ENCODE measurements around the gene CER1. TPM values are rescaled to one million over a fixed set of nuclear protein-coding genes. Genes with fewer than 3 reads are reported as not detected.

Gene CER1
- total RNA-seq, 4 donors from 2014 or later: not detected

DNA sequence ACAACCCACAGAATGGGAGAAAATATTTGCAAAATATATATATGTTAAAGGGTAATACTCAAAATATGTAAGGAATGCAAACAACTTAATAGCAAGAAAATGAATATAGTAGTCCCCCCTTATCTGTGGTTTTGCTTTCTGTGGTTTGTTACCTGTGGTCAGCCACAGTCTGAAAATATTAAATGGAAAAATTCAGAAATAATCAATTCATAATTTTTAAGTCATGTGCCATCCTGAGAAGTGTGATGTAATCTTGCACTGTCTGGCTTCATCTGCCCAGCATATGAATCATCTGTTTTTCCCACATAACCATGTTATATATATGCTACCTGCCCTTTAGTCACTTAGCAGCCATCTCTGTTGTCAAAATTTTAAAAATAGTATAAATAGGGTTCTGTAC, 11.7 kb downstream of the CER1 start:
- TF ChIP-seq, protein P1, sequence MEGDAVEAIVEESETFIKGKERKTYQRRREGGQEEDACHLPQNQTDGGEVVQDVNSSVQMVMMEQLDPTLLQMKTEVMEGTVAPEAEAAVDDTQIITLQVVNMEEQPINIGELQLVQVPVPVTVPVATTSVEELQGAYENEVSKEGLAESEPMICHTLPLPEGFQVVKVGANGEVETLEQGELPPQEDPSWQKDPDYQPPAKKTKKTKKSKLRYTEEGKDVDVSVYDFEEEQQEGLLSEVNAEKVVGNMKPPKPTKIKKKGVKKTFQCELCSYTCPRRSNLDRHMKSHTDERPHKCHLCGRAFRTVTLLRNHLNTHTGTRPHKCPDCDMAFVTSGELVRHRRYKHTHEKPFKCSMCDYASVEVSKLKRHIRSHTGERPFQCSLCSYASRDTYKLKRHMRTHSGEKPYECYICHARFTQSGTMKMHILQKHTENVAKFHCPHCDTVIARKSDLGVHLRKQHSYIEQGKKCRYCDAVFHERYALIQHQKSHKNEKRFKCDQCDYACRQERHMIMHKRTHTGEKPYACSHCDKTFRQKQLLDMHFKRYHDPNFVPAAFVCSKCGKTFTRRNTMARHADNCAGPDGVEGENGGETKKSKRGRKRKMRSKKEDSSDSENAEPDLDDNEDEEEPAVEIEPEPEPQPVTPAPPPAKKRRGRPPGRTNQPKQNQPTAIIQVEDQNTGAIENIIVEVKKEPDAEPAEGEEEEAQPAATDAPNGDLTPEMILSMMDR (IDR thresholded peaks at IDR 0.05): no peak
- TF ChIP-seq POLR2A (IDR thresholded peaks at IDR 0.05) (no peak), EP300 (IDR thresholded peaks at IDR 0.05) (no peak), POLR2AphosphoS5 (IDR thresholded peaks at IDR 0.05) (no peak)
- no peak overlapping the region for H3K4me3 ChIP-seq
- H3K9me3 ChIP-seq: peaks cover 6% of the 10 kb centered on the region
- DNase-seq (ENCODE audit: low spot score in 2 of 2): no peak
- no peaks in the 10 kb centered on the region for H3K4me1 ChIP-seq
- no peaks in the 10 kb centered on the region for H3K27me3 ChIP-seq
- no peaks in the 10 kb centered on the region for H3K36me3 ChIP-seq
- H3K27ac ChIP-seq: no peak overlapping the region

DNA sequence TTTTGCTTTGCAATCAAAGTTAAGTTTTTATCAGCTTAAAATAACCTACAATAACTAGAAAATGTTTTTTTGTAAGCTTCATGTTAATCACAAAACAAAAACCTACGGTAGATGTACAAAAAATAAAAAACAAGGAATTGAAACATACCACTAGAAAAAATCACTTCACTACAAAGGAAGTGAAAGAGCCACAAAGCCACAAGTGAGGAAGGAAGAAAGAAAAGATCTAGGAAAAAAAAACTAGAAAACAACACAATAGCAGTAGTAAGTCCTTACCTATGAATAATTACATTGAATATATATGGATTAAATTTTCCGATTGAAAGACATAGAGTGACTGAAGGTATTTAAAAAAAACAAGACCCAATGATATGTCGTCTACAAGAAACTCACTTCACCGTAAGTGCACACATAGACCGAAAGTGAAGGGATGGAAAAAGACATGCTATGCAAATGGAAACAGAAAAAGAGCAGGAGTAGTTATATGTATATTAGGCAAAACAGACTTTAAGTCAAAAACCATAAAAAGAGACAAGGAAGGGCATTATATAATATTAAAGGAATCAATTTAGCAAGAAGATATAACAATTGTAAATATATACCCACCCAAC, 15.9 kb downstream of the CER1 start:
- TF ChIP-seq EP300 (IDR thresholded peaks at IDR 0.05) (no peak), POLR2AphosphoS5 (IDR thresholded peaks at IDR 0.05) (no peak), POLR2A (IDR thresholded peaks at IDR 0.05) (no peak)
- TF ChIP-seq, protein P1 (IDR thresholded peaks at IDR 0.05): no peak
- Histone ChIP-seq H3K27me3 (no peaks in the 10 kb centered on the region), H3K4me3 (no peak overlapping the region), H3K36me3 (no peaks in the 10 kb centered on the region), H3K4me1 (no peaks in the 10 kb centered on the region), H3K9me3 (peaks cover 10% of the 10 kb centered on the region), H3K27ac (no peak overlapping the region)
- WGBS: 92% methylated on average over 5 of the region's 5 CpGs
- no peak for DNase-seq (ENCODE audit: low spot score in 2 of 2)

DNA sequence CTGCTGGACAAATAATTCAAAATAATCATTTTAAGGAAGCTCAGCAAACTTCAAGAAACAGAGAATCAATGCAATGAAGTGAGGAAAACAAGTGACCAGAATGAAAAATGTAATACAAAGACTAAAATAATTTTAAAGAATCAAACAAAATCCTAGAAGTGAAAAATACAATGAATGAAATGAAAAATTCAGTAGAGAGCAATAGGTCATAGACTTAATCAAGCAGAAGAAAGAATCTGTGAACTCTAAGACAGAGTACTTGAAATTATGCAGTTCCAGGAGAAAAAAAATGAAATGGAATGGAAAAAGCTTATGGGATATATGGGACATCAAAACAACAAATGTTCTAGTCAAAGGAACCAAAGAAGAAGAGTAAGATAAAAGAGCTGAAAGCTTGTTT, 17.5 kb downstream of the CER1 start:
- peaks cover 10% of the 10 kb centered on the region for H3K9me3 ChIP-seq
- no peak for DNase-seq (ENCODE audit: low spot score in 2 of 2)
- TF ChIP-seq, protein P1 (IDR thresholded peaks at IDR 0.05): no peak
- TF ChIP-seq EP300 (IDR thresholded peaks at IDR 0.05) (no peak), POLR2A (IDR thresholded peaks at IDR 0.05) (no peak), POLR2AphosphoS5 (IDR thresholded peaks at IDR 0.05) (no peak)
- no peak overlapping the region for H3K27ac ChIP-seq
- H3K36me3 ChIP-seq: no peaks in the 10 kb centered on the region
- H3K4me1 ChIP-seq: no peaks in the 10 kb centered on the region
- no peak overlapping the region for H3K4me3 ChIP-seq
- H3K27me3 ChIP-seq: no peaks in the 10 kb centered on the region

DNA sequence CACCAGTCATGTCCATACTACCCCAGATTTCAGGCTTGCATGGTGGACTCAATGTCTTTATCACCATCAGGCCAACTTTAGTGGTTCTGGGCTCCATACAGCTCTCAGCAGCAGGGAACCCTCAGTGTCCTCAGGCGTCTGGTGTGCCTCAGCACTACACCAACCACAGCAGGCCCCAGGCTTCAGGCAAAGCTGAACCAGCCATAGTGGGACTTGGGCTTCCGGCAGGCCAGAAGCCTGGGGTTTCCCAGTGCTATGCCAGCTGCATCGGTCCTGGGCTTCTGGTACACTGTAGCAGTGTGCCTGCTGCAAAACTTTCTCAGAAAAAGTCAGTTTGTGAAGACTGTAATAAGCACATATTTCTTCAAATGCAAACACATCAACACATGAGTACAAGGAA, 18.3 kb downstream of the CER1 start:
- no peak overlapping the region for H3K27ac ChIP-seq
- WGBS: 100% methylated on average over 3 of the region's 3 CpGs
- TF ChIP-seq, protein P1 (IDR thresholded peaks at IDR 0.05): no peak

DNA sequence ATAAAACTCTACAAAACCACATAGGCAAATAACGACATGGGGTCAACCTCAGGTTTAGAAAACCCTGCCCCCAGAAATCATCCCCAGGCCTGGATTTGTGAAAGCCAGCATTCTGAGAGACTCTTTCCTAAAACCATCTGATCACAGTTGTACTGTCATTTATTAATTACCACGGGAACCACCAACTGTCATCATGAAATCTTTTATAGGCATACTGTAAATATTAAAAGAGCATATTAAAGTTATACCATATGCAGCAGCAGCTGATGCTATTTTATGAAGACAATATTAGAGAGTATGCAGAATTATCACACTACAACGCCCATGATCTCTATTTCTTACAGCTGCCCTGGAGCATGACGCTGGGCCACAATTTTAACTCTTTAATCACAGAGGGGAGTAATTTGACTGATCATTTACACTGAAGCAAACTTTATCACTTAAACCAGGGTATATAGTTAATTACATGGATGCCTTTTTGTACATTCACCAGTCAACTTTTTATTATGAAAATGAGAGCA, 20.3 kb downstream of the CER1 start:
- no peak for DNase-seq (ENCODE audit: low spot score in 2 of 2)
- Histone ChIP-seq H3K27ac (no peak overlapping the region), H3K36me3 (no peaks in the 10 kb centered on the region), H3K9me3 (peaks cover 10% of the 10 kb centered on the region), H3K4me1 (no peaks in the 10 kb centered on the region), H3K27me3 (no peaks in the 10 kb centered on the region), H3K4me3 (no peak overlapping the region)
- TF ChIP-seq EP300 (IDR thresholded peaks at IDR 0.05) (no peak), POLR2A (IDR thresholded peaks at IDR 0.05) (no peak), POLR2AphosphoS5 (IDR thresholded peaks at IDR 0.05) (no peak)
- TF ChIP-seq, protein P1 (IDR thresholded peaks at IDR 0.05): no peak
- 41% methylated on average over 4 of the region's 4 CpGs for WGBS

More for the DNA sequence above, 18.3 kb downstream of the CER1 start:
- DNase-seq (ENCODE audit: low spot score in 2 of 2): no peak
- Histone ChIP-seq H3K27me3 (no peaks in the 10 kb centered on the region), H3K4me3 (no peak overlapping the region), H3K9me3 (peaks cover 10% of the 10 kb centered on the region), H3K36me3 (no peaks in the 10 kb centered on the region), H3K4me1 (no peaks in the 10 kb centered on the region)

Measured in suprapubic skin (tissue), 4 donors.